ENCODE results near the gene AGAP5.

AGAP5 gene

GRCh38 chr10:73647211-73647874, 50.6 kb downstream of the AGAP5 start:
- no peak overlapping the region for H3K4me3 ChIP-seq (ENCODE audit: low read depth, low read length)
- no peak for DNase-seq (ENCODE audit: low read depth)

DNA sequence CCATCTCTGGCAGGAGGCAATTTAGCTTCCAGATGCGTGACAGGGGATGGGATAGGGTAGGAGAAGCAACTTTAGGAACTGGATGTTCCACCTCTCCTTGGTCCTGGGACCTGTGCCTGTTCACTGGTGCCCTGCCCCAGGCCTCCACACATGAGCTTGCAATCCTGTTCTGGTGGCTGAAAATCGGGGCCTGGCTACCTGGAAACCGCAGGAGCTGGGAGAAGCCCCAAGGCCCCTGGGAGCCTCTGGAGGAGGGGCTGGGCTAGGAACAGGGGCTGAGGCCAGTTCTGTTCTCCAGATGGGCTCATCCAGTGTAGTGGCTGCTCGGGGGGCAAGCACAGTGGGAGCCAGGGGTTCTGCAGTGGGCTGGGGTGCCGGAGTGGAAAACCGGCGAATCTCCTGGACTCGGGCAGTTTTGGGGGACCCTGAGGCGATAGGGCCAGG, 51.3 kb downstream of the AGAP5 start:
- no peak overlapping the region for H3K4me3 ChIP-seq (ENCODE audit: low read depth, low read length)
- no peak for DNase-seq (ENCODE audit: low read depth)
- no peak for TF ChIP-seq CTCF (IDR thresholded peaks at IDR 0.05; ENCODE audit: control insufficient read depth, extremely low read depth, insufficient read depth)

More at GRCh38 chr10:73647211-73647874, 50.6 kb downstream of the AGAP5 start:
- TF ChIP-seq CTCF (IDR thresholded peaks at IDR 0.05; ENCODE audit: control insufficient read depth, extremely low read depth, insufficient read depth): no peak

DNA sequence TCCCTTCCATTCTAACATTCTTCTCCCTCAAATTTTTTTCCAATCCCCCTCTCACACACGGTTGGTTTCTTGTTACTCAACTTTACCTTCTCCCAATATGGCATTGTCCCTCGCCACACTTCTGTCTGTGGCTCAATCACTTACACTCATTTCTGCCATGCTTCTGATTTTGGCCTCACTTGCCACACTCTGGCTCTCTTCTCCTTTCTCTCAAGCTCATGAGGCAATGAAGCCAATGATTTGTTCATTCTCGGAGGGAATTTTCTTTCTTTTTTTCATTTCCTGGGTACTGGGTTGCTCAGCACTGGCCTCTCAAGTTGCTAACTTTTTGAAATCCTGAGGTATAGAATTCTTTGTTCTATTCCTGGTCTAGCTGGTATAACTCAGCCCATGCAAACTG, 52.7 kb downstream of the AGAP5 start:
- no peak for TF ChIP-seq CTCF (IDR thresholded peaks at IDR 0.05; ENCODE audit: control insufficient read depth, extremely low read depth, insufficient read depth)
- DNase-seq (ENCODE audit: low read depth): no peak
- H3K4me3 ChIP-seq (ENCODE audit: low read depth, low read length): no peak overlapping the region

GRCh38 chr10:73644767-73645166, 53.1 kb downstream of the AGAP5 start:
- DNase-seq (ENCODE audit: low read depth): no peak
- no peak overlapping the region for H3K4me3 ChIP-seq (ENCODE audit: low read depth, low read length)
- TF ChIP-seq CTCF (IDR thresholded peaks at IDR 0.05; ENCODE audit: control insufficient read depth, extremely low read depth, insufficient read depth): no peak

DNA sequence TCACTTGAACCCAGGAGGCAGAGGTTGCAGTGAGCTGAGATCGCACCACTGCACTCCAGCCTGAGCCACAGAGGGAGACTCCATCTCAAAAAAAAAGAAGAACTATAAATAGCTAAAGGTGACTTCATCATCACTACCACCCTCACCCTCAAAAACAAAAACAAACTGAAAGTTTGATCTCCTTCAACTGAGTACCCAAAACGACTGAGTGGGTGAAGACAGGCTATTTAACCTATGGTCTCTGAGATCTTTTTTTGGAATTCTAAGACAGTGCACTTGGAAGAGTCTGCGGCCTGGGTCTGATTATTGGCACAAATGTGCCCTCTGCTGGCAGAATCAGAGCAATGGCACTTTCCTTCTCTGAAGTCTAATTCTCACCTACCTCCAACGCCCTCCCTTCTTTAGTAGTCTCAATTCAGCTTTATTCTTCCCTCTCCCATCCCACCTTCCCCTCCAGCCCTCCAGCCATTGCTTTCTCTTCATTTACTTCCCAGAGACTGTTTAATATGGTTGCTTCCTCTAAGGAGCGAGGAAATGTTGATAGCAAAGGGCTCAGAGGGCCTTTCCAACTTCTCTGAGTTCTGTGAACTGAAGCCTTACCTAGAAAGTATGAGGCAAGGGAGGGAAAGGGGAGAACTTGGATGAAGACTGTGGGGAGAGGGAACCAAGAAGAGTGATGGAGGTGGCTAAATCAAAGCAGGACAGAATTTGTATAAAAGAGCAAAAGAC, 53.7 kb downstream of the AGAP5 start:
- H3K4me3 ChIP-seq (ENCODE audit: low read depth, low read length): no peak overlapping the region
- no peak for DNase-seq (ENCODE audit: low read depth)
- TF ChIP-seq CTCF (IDR thresholded peaks at IDR 0.05; ENCODE audit: control insufficient read depth, extremely low read depth, insufficient read depth): peak; percentile 74

- no peak for TF ChIP-seq CTCF (IDR thresholded peaks at IDR 0.05; ENCODE audit: control insufficient read depth, extremely low read depth, insufficient read depth)
- DNase-seq (ENCODE audit: low read depth): no peak
- no peak overlapping the region for H3K4me3 ChIP-seq (ENCODE audit: low read depth, low read length)
These were observed 54.5 kb downstream of the AGAP5 start for GRCh38 chr10:73643362-73643761.
